Activated T-helper 1 cell treated with anti-CD3 and anti-CD28 coated beads, Interleukin-12 subunit alpha, Interleukin-12 subunit beta, Interleukin-2, Interleukin-4 antibody, amounts not matched to agents 30 ng/mL and 10 ng/mL and 1 ng/mL, durations not matched to agents 14 hours and 24 hours and 36 hours (primary cell): Measurements from ENCODE around the gene LY6G6D. TPM values are rescaled to one million over a fixed set of nuclear protein-coding genes. Genes with fewer than 3 reads are reported as not detected.

Experiments
- DNase-seq: peaks from one replicate; pipeline ENCODE4 v3.0.0; 2021; ENCODE audit warnings: low spot score
- H3K27ac Mint-ChIP-seq: one replicate; pipeline ENCODE4 v1.8.0; 2021; ENCODE audit warnings: mild to moderate bottlenecking, mixed read lengths
- H3K27me3 Mint-ChIP-seq: one replicate; pipeline ENCODE4 v1.8.0; 2022; ENCODE audit warnings: mild to moderate bottlenecking, moderate library complexity, mixed read lengths; ENCODE audit not compliant: insufficient read depth
- H3K36me3 Mint-ChIP-seq: one replicate; pipeline ENCODE4 v1.8.0; 2021; ENCODE audit warnings: low read depth, mixed read lengths
- H3K4me1 Mint-ChIP-seq: one replicate; pipeline ENCODE4 v1.8.0; 2021; ENCODE audit warnings: low read depth, mixed read lengths
- H3K4me3 Mint-ChIP-seq: one replicate; pipeline ENCODE4 v1.8.0; 2021; ENCODE audit warnings: mild to moderate bottlenecking, moderate library complexity, mixed read lengths
- H3K9me3 Mint-ChIP-seq: one replicate; pipeline ENCODE4 v1.8.0; 2021; ENCODE audit warnings: mixed read lengths
- intact Hi-C: fragments of 100-400 bp; cut with micrococcal nuclease; formaldehyde crosslinking; loops from one replicate; pipeline ENCODE4 v1.15.1; 2024
- total RNA-seq: library from RNA; stranded (reverse); gene quantifications from 2 replicates; pipeline ENCODE4 v1.2.3, GENCODE V29; 2022

The LY6G6D gene
- not detected in 2 replicates for total RNA-seq

DNA sequence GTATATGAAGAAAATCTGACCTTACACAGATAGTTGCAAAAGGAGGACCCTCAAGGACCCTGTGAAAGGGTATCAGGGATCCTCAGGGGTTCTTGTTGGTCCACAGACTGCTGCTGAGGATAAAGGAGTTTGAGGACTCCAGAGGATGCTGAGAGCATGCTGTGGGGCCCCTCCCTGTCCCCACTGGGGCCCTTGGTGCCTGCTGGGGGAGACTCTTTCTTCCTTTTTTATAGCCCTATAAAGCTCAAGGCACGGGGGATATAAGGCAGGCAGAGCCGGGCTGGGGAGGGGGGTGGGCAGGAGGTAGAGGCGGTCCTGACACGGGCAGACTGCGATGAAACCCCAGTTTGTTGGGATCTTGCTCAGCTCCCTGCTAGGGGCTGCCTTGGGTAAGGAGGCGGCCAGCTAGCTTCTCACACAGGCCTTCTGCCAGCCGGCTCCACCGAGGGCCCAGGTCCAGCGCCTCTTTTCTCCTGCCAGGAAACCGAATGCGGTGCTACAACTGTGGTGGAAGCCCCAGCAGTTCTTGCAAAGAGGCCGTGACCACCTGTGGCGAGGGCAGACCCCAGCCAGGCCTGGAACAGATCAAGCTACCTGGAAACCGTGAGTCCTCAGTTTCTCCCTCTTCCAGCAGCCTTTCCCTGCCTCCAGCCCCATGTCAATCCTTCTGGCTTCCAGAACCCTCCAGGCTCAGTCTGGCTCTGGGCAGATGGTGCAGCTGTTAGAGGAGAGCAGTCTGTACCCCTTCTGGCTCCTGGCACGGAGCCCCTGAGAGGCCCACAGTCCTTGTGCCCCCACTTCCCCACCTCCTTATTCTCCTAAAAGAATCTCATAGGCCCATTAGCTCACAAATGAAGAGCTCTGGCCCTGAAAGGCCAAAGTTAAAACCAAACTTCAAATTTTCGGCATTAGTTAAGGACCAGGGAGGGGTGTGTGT, at the start of gene LY6G6D:
Gene LY6G6D, plus strand, starts transcription at position 327 of the 937 bp plus-strand sequence. Its CDS starts 8 bp downstream, at position 335.
- DNase-seq, result no peak

GRCh38 chr6:31665501-31666336, 49.4 kb upstream of the LY6G6D start, which contains the start of gene CSNK2B:
TSS of gene CSNK2B (plus strand) at chr6:31666080. CDS start at chr6:31666832, 752 bp downstream.
- H3K4me1 Mint-ChIP-seq, result peaks cover 74% of the 10 kb centered on the region
- H3K9me3 Mint-ChIP-seq, result no peaks in the 10 kb centered on the region

More for the DNA sequence above, at the start of gene LY6G6D:
- no peak within 1 kb of the TSS for H3K27ac Mint-ChIP-seq
- no peaks in the 10 kb centered on the region for H3K36me3 Mint-ChIP-seq
- H3K4me3 Mint-ChIP-seq, result no peak within 1 kb of the TSS
- peaks cover 10% of the 10 kb centered on the region for H3K27me3 Mint-ChIP-seq
- no peaks in the 10 kb centered on the region for H3K9me3 Mint-ChIP-seq
- peaks cover 15% of the 10 kb centered on the region for H3K4me1 Mint-ChIP-seq
- intact Hi-C loops, result no loop called here

DNA sequence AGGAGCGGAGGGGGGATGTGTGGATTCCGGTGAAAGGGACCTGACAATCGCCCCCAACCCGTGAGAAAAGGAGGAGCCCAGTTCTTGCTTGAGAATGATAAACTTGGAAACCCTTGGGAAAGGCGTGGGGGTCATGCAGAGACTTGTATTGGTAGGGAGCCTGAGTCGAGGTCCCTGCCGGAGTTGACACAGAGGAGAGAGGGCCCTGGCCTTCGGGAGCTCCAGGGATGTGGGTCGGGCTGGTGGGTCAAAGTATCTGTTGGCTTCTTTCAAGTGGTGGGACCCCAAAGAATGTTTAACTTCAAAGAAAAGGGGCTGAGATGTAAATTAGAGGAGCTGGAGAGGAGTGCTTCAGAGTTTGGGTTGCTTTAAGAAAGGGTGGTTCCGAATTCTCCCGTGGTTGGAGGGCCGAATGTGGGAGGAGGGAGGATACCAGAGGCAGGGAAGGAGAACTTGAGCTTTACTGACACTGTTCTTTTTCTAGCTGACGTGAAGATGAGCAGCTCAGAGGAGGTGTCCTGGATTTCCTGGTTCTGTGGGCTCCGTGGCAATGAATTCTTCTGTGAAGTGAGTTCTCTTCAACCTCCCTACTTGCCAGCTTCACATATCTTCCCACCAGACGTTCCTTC, 48.7 kb upstream of the LY6G6D start:
- peak overlapping the region; percentile 90 for H3K27ac Mint-ChIP-seq
- intact Hi-C loops, result loop anchor here (10.0 kb wide), 2 partner anchors 1308 to 1538 kb away; partner anchors contain the start of genes HSD17B8, RING1, RXRB and SLC39A7
- no peaks in the 10 kb centered on the region for H3K9me3 Mint-ChIP-seq
- H3K36me3 Mint-ChIP-seq, result peaks cover 65% of the 10 kb centered on the region
- no peaks in the 10 kb centered on the region for H3K27me3 Mint-ChIP-seq
- peak overlapping the region; percentile 98 for H3K4me3 Mint-ChIP-seq
- DNase-seq, result no peak
- peaks cover 71% of the 10 kb centered on the region for H3K4me1 Mint-ChIP-seq

More at GRCh38 chr6:31665501-31666336, 49.4 kb upstream of the LY6G6D start, which contains the start of gene CSNK2B:
- Mint-ChIP-seq H3K4me3 (peak within 1 kb of the TSS; percentile 98), H3K27ac (peak within 1 kb of the TSS; percentile 90), H3K36me3 (peaks cover 68% of the 10 kb centered on the region), H3K27me3 (no peaks in the 10 kb centered on the region)
- peak; percentile 98 for DNase-seq
- intact Hi-C loops, result loop anchor here (1.0 to 10.0 kb wide), 18 partner anchors 13 to 1539 kb away; partner anchors contain the start of genes ABHD16A, AGPAT1, BAG6 and DDAH2

- Mint-ChIP-seq H3K27me3 (no peaks in the 10 kb centered on the region), H3K4me3 (no peak within 1 kb of the TSS), H3K9me3 (no peaks in the 10 kb centered on the region), H3K36me3 (peaks cover 55% of the 10 kb centered on the region), H3K27ac (no peak within 1 kb of the TSS), H3K4me1 (peaks cover 43% of the 10 kb centered on the region)
- intact Hi-C loops, result loop anchor here (10.0 kb wide), 2 partner anchors 1305 to 1535 kb away; partner anchors contain the start of genes HSD17B8, RING1, RXRB and SLC39A7
- no peak for DNase-seq
These were observed 45.5 kb upstream of the LY6G6D start, which contains the start of gene LY6G5B for GRCh38 chr6:31669676-31670075. TSS of gene LY6G5B (plus strand) at chr6:31669976. CDS start at chr6:31670951, 975 bp downstream.

- no peak overlapping the region for H3K27ac Mint-ChIP-seq
These were observed 38.7 kb upstream of the LY6G6D start for GRCh38 chr6:31676322-31676903.

DNA sequence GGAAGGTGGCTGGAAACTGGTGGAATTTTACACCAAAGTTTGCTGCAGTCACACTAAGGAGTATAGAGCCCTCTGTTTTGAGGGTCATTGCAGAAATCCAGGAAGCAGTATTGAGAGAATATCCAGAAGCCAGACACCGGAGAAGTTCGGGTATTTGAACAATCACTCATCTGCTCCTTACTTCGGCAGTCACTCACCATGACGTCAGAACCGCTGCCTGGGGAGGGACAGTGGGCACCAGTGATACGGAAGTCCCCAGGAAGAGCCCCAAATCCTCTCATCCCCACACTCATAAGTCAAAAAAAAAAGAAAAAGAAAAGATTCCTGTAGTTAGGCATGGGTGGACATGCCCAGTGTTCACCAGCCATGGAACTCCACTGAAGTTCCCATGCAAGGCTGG, 38.2 kb upstream of the LY6G6D start:
- Mint-ChIP-seq H3K27ac (no peak overlapping the region), H3K4me1 (peaks cover 24% of the 10 kb centered on the region), H3K9me3 (no peaks in the 10 kb centered on the region), H3K4me3 (no peak overlapping the region), H3K27me3 (no peaks in the 10 kb centered on the region), H3K36me3 (peaks cover 13% of the 10 kb centered on the region)
- DNase-seq, result no peak
- intact Hi-C loops, result no loop called here

More at GRCh38 chr6:31676322-31676903, 38.7 kb upstream of the LY6G6D start:
- no peak for DNase-seq
- Mint-ChIP-seq H3K9me3 (no peaks in the 10 kb centered on the region), H3K4me1 (peaks cover 20% of the 10 kb centered on the region), H3K27me3 (no peaks in the 10 kb centered on the region), H3K4me3 (no peak overlapping the region), H3K36me3 (peaks cover 11% of the 10 kb centered on the region)
- intact Hi-C loops, result no loop called here

GRCh38 chr6:31677955-31678354, 37.2 kb upstream of the LY6G6D start:
- no peak for DNase-seq
- no peaks in the 10 kb centered on the region for H3K27me3 Mint-ChIP-seq
- H3K27ac Mint-ChIP-seq, result no peak overlapping the region
- peaks cover 24% of the 10 kb centered on the region for H3K4me1 Mint-ChIP-seq
- H3K4me3 Mint-ChIP-seq, result no peak overlapping the region
- peaks cover 5% of the 10 kb centered on the region for H3K36me3 Mint-ChIP-seq
- intact Hi-C loops, result no loop called here
- H3K9me3 Mint-ChIP-seq, result no peaks in the 10 kb centered on the region

DNA sequence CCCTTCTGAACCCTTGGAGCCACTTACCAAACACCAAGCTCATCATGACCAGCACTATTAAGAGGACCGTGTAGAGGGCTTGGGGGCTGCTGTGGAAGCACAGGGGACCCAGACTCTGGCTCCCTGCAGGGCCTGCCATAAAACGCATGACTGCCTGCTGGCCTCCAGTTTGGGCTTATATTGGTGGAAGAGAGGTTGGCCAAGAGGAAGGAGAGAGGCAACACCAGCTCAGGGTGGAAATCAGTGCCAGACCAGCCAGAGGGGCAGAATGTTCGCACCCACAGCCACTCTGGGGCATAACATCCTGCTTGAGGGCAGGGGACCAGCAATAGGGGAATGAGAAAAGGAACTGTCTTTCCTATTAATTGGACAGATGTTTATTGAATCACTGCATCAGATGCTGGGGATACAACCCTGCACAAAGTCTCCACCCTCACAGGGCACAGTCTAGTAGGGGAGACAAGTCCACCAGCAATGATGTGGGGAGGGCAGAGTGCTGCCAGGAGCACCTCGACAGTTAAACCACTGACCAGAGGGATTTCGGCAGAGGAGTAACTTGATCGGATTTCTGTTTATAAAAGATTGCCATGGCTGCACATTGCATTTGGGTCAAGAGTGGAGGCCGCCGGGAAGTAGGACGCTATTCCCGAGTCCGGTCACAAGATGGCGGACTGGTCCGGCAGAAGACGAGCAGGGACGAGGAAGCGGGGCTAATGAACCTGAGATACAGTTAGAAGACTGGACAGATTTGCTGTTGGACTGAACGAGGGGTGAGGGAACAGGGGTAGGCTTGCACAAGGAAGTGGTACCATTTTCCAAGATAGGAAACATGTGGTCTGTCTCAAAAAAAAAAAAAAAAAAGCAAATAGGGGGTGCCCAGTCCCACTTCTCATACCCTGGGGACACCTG, 34.7 kb upstream of the LY6G6D start, which contains the start of gene LY6G5C:
Gene LY6G5C, minus strand, starts transcription at position 842 of the 909 bp plus-strand sequence. Its CDS starts 694 bp downstream, at position 148.
- peaks cover 9% of the 10 kb centered on the region for H3K36me3 Mint-ChIP-seq
- intact Hi-C loops, result loop anchor here (1.0 kb wide), 5 partner anchors 22 to 272 kb away; no protein-coding TSS in a partner anchor
- peak within 1 kb of the TSS; percentile 73 for H3K27ac Mint-ChIP-seq
- H3K4me3 Mint-ChIP-seq, result peak within 1 kb of the TSS; percentile 80
- H3K4me1 Mint-ChIP-seq, result peaks cover 24% of the 10 kb centered on the region
- H3K27me3 Mint-ChIP-seq, result no peaks in the 10 kb centered on the region
- no peaks in the 10 kb centered on the region for H3K9me3 Mint-ChIP-seq
- peak; percentile 30 for DNase-seq

DNA sequence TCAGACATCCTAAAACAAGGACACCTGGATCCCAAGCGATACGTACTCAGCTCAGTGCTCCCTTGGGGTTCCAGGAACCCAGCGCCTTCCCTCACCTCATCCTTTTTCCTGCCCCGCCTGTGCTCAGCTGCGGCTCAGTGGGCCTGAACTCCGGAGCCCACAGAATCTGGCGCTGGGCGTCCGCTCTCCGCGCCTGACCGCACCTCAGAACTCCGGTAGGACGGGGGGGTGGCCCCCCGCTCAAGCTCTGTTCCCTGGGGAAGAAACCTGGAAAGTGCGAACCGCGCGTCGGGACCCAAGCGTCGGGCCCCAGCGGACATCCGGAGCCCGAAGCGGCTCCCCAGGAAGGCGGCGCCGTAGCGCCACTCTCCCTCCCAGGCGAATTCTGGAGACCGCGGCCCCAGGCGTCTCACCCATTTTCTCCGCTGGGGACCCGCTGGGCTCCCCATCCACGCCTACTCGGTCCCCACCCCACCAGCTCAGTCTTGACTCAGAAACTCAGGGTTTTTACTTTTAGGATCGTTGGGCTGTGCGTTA, 33.9 kb upstream of the LY6G6D start:
- H3K27me3 Mint-ChIP-seq, result no peaks in the 10 kb centered on the region
- H3K9me3 Mint-ChIP-seq, result no peaks in the 10 kb centered on the region
- peaks cover 24% of the 10 kb centered on the region for H3K4me1 Mint-ChIP-seq
- peak overlapping the region; percentile 54 for H3K27ac Mint-ChIP-seq
- peak overlapping the region; percentile 80 for H3K4me3 Mint-ChIP-seq
- intact Hi-C loops, result no loop called here
- peak; percentile 20 for DNase-seq
- peaks cover 11% of the 10 kb centered on the region for H3K36me3 Mint-ChIP-seq

- intact Hi-C loops, result no loop called here
- no peak for DNase-seq
- no peaks in the 10 kb centered on the region for H3K27me3 Mint-ChIP-seq
- peaks cover 24% of the 10 kb centered on the region for H3K4me1 Mint-ChIP-seq
- H3K4me3 Mint-ChIP-seq, result no peak overlapping the region
- H3K27ac Mint-ChIP-seq, result no peak overlapping the region
- H3K9me3 Mint-ChIP-seq, result no peaks in the 10 kb centered on the region
- peaks cover 19% of the 10 kb centered on the region for H3K36me3 Mint-ChIP-seq
These were observed 31.6 kb upstream of the LY6G6D start for GRCh38 chr6:31683591-31683990.

DNA sequence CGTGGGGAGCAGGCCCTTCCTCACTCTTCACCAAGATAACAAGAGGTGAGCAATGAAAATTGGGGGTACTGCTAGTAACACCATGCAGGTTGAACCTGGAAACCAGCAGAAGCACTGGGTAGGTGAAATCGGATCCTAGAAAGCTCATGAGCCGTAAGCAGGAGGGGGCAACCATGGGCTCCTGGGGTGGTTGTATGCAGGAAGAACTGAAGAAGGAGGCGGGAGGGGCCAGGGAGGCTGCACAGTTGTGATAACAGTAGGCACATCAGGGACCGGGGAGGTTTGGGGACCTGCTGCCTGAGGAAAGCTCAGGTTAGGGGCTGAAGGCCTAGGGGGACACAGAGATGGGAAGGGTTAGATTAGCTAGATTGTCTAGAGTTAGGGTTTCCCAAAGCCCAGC, 28.7 kb upstream of the LY6G6D start:
- intact Hi-C loops, result no loop called here

More for the DNA sequence above, 28.7 kb upstream of the LY6G6D start:
- Mint-ChIP-seq H3K27ac (no peak overlapping the region), H3K9me3 (no peaks in the 10 kb centered on the region), H3K4me3 (no peak overlapping the region), H3K36me3 (peaks cover 28% of the 10 kb centered on the region), H3K27me3 (no peaks in the 10 kb centered on the region), H3K4me1 (peaks cover 13% of the 10 kb centered on the region)
- DNase-seq, result no peak
